GM12875 (cell line): Measurements from ENCODE around the gene DCTN1.

ENCODE experiments used
- H3K4me3 ChIP-seq: one replicate; pipeline ENCODE4 v1.5.1; 2011; ENCODE audit warnings: low read depth, low read length, control low read depth
- CTCF ChIP-seq: IDR thresholded peaks from 2 replicates; pipeline ENCODE4 v1.5.1; 2011; ENCODE audit warnings: low read depth, mild to moderate bottlenecking, control low read depth, inconsistent platforms, low read length, moderate library complexity, borderline replicate concordance; ENCODE audit not compliant: insufficient read depth

The DCTN1 gene

DNA sequence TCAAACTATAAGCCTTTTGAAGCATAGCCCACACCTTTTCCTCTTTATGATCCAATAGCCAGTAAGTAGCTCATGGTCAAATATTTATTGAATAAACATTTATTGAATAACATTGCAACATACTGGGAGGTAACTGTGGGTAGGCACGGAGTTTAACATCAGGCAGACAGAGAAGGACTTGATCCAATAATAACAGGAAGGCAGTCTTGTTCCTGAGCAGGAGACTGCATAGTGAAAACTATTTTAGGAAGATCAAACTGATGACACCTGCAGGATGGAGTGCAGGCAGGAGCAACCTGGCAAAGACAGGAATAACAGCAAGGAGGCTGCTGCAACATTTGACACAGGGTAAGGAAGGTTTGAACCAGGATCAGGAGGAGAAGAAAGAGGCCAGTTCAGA, 3.1 kb upstream of the DCTN1 start:
- no peak for TF ChIP-seq CTCF
- H3K4me3 ChIP-seq = no peak overlapping the region

DNA sequence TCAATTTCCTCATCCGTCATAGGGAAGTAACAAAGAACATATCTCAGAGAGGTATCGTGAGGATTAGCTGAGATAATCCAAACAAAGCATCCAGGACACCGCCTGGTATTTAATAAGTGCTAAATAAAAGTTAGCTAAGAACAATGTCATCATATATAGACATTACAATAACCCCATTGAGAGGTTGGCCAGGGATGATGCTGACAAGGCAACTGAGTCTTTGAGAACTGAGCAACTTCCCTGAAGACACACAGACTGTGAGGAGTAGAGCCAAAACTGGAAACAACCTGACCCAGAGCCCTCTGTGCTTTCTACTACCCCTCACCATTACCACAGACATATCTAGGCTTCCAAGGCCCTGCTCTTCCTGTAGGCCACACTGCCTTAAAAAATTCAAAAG, 1.6 kb upstream of the DCTN1 start:
- H3K4me3 ChIP-seq = no peak overlapping the region
- TF ChIP-seq CTCF = no peak

GRCh38 chr2:74378007-74378406, 2.1 kb downstream of the DCTN1 start:
- H3K4me3 ChIP-seq = no peak overlapping the region
- TF ChIP-seq CTCF = no peak

DNA sequence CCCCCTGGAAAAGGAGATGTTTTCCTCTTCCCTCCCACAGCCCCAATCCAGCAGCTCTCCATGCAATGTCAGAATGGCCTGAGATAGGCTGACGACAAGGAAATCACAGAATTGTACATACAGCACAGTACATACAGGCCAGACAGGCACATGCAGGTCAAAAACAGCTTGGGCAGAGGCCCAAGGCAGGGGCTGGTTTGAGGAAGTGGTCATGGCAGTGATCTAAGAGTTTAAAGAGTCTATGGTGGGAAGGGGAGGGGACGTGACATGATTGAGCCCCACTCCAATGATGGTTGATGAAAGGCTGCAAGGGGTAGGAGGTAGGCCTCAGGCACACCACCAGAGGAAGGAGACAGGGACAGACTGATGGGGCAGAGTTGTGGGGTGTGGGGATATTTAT, 4.3 kb downstream of the DCTN1 start:
- no peak for TF ChIP-seq CTCF
- H3K4me3 ChIP-seq = no peak overlapping the region

DNA sequence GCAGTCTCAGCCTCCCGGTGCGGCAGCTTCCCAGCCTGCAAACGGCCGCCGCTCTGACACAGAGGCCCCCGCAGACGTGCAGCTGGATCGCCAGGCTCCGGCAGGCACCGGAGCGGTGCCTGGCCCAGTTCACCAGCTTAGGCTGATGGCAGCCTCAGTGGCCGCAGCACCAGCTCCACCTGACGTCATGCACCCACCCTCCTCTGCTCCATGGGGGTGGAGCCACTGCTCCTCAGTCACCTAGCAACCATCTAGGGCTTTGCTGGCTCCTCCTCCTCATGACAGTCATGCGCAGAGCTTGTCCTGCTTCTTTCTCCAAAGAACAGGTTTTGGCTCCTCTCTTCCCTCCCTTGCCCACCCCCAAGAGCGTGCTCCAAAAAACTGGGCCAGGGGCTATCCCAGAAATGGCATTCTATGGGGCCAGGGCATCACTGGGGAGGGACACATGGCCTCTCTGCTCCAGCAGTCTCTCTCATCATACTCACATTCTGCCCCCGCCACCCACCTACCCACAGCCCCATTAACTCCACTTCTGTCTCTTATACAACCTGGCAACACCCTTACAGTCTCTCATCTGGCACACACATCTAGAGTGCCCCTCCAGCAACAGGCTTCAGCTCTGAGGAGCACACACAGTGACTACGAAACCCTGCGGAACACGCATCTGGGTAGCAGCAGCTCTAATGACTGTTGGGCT, 5.5 kb downstream of the DCTN1 start:
- no peak for TF ChIP-seq CTCF
- H3K4me3 ChIP-seq = no peak overlapping the region

DNA sequence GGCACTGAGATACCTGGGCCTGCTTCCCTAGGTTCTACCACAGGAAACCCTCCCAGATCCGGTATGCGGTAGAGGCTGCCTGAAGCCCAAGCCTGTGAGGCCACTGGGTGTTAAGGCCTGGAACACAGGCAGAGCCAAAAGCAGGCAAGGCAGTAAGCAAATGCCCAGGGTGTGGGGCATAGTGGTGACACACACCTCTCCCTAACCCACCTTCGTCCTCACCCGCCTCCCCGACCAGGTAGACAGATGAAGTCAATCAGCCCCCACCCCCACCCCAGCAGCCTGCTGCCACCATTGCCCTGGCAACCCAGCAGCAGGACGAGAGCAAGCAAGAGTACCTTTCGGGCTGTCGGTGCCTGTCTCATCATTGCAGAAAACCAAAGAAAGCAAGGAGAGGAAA, 6.1 kb downstream of the DCTN1 start:
- H3K4me3 ChIP-seq = no peak overlapping the region

More for the DNA sequence above, 6.1 kb downstream of the DCTN1 start:
- no peak for TF ChIP-seq CTCF
